Breast epithelium (tissue), 3 donors: ENCODE results near the gene LAGE3.

Experiments used
- POLR2A ChIP-seq: fragments of 450-650 bp; IDR thresholded peaks from one replicate; pipeline ENCODE4 v1.6.1; 2016; ENCODE audit warnings: antibody characterized with exemption, mild to moderate bottlenecking, moderate library complexity
- TF ChIP-seq, protein P1 (sequence below), 3 donors: fragments of 450-650 bp; IDR thresholded peaks; one replicate each; pipeline ENCODE4 v1.5.1; 2016 to 2017; ENCODE audit warnings: antibody characterized with exemption in 3 of 3, mild to moderate bottlenecking in 3 of 3, moderate library complexity in 3 of 3

- TF ChIP-seq, protein P1, sequence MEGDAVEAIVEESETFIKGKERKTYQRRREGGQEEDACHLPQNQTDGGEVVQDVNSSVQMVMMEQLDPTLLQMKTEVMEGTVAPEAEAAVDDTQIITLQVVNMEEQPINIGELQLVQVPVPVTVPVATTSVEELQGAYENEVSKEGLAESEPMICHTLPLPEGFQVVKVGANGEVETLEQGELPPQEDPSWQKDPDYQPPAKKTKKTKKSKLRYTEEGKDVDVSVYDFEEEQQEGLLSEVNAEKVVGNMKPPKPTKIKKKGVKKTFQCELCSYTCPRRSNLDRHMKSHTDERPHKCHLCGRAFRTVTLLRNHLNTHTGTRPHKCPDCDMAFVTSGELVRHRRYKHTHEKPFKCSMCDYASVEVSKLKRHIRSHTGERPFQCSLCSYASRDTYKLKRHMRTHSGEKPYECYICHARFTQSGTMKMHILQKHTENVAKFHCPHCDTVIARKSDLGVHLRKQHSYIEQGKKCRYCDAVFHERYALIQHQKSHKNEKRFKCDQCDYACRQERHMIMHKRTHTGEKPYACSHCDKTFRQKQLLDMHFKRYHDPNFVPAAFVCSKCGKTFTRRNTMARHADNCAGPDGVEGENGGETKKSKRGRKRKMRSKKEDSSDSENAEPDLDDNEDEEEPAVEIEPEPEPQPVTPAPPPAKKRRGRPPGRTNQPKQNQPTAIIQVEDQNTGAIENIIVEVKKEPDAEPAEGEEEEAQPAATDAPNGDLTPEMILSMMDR (IDR thresholded peaks at IDR 0.05), result no peak
- no peak for TF ChIP-seq POLR2A
These were observed 34.6 kb upstream of the LAGE3 start for GRCh38 chrX:154513716-154514115.
